ENCODE results near the gene NOS3.

Gene NOS3

GRCh38 chr7:150965273-150965830, 25.5 kb upstream of the NOS3 start:
- DNase-seq = no peak

- DNase-seq = no peak
These were observed 24.8 kb upstream of the NOS3 start for GRCh38 chr7:150966002-150966401.

GRCh38 chr7:150967349-150967748, 23.5 kb upstream of the NOS3 start:
- DNase-seq = no peak

GRCh38 chr7:150968056-150968733, 22.6 kb upstream of the NOS3 start:
- no peak for DNase-seq

- DNase-seq = no peak
These were observed 22.0 kb upstream of the NOS3 start for GRCh38 chr7:150968734-150969372.

GRCh38 chr7:150969475-150969874, 21.3 kb upstream of the NOS3 start:
- no peak for DNase-seq

- no peak for DNase-seq
These were observed 20.4 kb upstream of the NOS3 start for GRCh38 chr7:150970424-150970823.

GRCh38 chr7:150971242-150972022, 19.4 kb upstream of the NOS3 start:
- no peak for DNase-seq

- no peak for DNase-seq
These were observed 18.8 kb upstream of the NOS3 start for GRCh38 chr7:150972023-150972468.

GRCh38 chr7:150972741-150973140, 18.1 kb upstream of the NOS3 start:
- DNase-seq = no peak

GRCh38 chr7:150973571-150974451, 17.0 kb upstream of the NOS3 start:
- no peak for DNase-seq

GRCh38 chr7:150974468-150975391, 16.1 kb upstream of the NOS3 start:
- peak; percentile 84 for DNase-seq

- DNase-seq = no peak
These were observed 15.1 kb upstream of the NOS3 start for GRCh38 chr7:150975536-150976319.

GRCh38 chr7:150976529-150977381, 14.1 kb upstream of the NOS3 start:
- no peak for DNase-seq

GRCh38 chr7:150977382-150978125, 13.3 kb upstream of the NOS3 start:
- no peak for DNase-seq

- no peak for DNase-seq
These were observed 12.6 kb upstream of the NOS3 start, which contains the start of gene KCNH2 for GRCh38 chr7:150978126-150978789. Gene KCNH2, minus strand, starts transcription at chr7:150978321. Its CDS starts 408 bp downstream, at chr7:150977913.

GRCh38 chr7:150979713-150980390, 11.0 kb upstream of the NOS3 start:
- DNase-seq = no peak

Measured in activated CD4-positive, alpha-beta T cell treated with anti-CD3 and anti-CD28 coated beads, Interleukin-10, Interleukin-2, amounts not matched to agents 100 ng/mL and 50 ng/mL, durations not matched to agents 16 hours and 8 hours (primary cell).